SK-N-SH treated with all-trans-retinoic acid at 6 μM for 48 hours (cell line): ENCODE measurements around the gene CHURC1.

Source experiments
- POU6F1 ChIP-seq: fragments of 250-450 bp; sonication (Bioruptor Pico); IDR thresholded peaks from 2 replicates; pipeline ENCODE4 v1.8.0; 2021; ENCODE audit warnings: low read depth, mild to moderate bottlenecking, moderate library complexity, borderline replicate concordance
- RARB ChIP-seq: fragments of 250-450 bp; sonication (Bioruptor Pico); IDR thresholded peaks from 2 replicates; pipeline ENCODE4 v1.8.0; 2021; ENCODE audit warnings: mild to moderate bottlenecking, moderate library complexity
- ZNF8 ChIP-seq: fragments of 450-650 bp; formaldehyde crosslinking; IDR thresholded peaks from 2 replicates; pipeline ENCODE4 v1.5.0; 2020; ENCODE audit warnings: mild to moderate bottlenecking, moderate library complexity
- TF ChIP-seq, protein P1 (sequence below): fragments of 250-450 bp; sonication (Bioruptor Pico); IDR thresholded peaks from 2 replicates; pipeline ENCODE4 v1.8.0; 2020; ENCODE audit warnings: mild to moderate bottlenecking, moderate library complexity, borderline replicate concordance

GRCh38 chr14:64885559-64885958 is 28.7 kb upstream of the CHURC1 start:
- TF ChIP-seq POU6F1 (no peak), RARB (no peak), ZNF8 (CRISPR knock-in tag) (no peak)
- TF ChIP-seq, protein P1, sequence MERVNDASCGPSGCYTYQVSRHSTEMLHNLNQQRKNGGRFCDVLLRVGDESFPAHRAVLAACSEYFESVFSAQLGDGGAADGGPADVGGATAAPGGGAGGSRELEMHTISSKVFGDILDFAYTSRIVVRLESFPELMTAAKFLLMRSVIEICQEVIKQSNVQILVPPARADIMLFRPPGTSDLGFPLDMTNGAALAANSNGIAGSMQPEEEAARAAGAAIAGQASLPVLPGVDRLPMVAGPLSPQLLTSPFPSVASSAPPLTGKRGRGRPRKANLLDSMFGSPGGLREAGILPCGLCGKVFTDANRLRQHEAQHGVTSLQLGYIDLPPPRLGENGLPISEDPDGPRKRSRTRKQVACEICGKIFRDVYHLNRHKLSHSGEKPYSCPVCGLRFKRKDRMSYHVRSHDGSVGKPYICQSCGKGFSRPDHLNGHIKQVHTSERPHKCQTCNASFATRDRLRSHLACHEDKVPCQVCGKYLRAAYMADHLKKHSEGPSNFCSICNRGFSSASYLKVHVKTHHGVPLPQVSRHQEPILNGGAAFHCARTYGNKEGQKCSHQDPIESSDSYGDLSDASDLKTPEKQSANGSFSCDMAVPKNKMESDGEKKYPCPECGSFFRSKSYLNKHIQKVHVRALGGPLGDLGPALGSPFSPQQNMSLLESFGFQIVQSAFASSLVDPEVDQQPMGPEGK (CRISPR knock-in tag): no peak
